ENCODE data around the gene TNFAIP8.
A peak's percentile ranks its signal among the peaks of the same experiment; 100 is the strongest.
"Not testable (repeated sequence)": the region's sequence is repeated elsewhere in the genome, so short reads cannot be mapped to it uniquely, and the experiment has no call there.

The TNFAIP8 gene

GRCh38 chr5:119398727-119399466 lies 43.1 kb downstream of the TNFAIP8 start:
- DNase-seq, result no peak

- no peak for DNase-seq
Observed at GRCh38 chr5:119400245-119400644, 44.4 kb downstream of the TNFAIP8 start.

- no peak for DNase-seq
Observed at GRCh38 chr5:119402081-119402480, 46.3 kb downstream of the TNFAIP8 start.

GRCh38 chr5:119402555-119402954 lies 46.7 kb downstream of the TNFAIP8 start:
- no peak for DNase-seq

DNA sequence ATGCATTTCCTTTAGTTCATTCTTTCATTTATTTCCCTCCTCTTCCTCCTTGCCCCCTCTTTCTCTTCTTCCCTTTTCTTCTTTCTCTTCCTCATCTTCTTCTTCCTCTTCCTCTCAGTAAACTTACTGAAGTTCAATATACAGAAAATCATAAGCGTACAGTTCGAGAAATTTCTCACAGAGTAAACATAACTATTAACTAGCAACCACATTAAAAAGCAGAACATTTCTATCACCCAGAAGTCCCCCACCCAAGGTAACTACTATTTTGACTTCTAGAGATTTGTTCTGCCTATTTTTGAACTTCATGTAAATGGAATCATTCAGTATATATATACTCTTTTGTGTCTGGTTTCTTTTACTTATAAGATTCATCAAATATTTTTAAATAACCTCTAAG lies 48.2 kb downstream of the TNFAIP8 start:
- no peak for DNase-seq

DNA sequence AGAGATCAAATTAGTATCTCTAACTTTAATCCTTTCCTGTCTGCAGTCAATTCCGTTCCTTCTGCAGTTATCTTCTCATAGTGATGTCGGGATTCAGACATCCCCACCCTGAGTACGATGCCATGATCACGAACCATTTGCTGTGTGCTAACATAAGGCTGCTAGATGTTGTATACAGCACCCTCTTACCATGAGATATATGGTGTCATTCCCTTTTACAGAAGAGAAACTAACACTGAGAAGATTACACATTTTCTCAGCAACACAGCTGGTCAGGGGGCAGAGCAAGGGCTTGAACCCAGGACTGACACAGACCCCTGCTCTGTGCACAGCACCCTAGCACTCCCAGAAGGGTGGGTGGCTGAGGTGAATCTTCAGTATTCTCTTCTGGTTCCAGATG lies 49.6 kb downstream of the TNFAIP8 start:
- no peak for DNase-seq

GRCh38 chr5:119406551-119407110 lies 50.8 kb downstream of the TNFAIP8 start:
- DNase-seq, result no peak

GRCh38 chr5:119409235-119409815 lies 53.5 kb downstream of the TNFAIP8 start:
- DNase-seq, result no peak

DNA sequence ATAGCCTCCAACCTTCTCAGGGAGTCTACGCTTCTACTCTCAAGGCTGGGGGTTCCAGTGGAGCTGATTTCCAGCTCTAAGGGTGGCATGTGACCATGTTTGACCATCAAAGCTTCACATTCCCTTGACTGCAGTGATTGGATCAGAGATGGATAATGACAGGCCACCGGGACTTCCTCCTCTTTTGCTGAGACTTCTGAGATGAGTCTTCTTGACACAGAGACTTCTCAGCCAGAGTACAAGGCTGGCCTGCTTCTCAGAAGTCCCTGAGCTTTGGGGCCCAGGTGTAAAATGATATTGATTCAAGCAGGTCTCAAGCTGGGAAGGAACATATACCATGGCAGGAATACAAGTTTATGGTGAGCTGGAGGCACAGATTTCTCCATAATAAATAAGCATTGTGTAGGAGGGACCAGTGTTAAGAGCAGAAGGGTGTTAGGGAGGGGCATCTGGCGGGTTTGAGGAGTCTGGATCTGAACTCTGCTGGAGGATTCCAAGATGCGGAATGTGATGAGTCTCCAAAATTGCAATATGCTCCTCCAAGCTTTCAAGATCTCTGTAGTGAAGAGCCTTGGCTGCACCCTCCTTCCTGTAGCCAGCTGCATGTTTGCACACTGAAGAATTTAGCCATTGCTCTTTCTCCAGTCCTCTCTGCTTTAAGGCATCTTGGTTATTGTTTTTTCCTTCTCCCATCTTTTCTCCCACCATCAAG lies 54.8 kb downstream of the TNFAIP8 start:
- DNase-seq, result no peak

DNA sequence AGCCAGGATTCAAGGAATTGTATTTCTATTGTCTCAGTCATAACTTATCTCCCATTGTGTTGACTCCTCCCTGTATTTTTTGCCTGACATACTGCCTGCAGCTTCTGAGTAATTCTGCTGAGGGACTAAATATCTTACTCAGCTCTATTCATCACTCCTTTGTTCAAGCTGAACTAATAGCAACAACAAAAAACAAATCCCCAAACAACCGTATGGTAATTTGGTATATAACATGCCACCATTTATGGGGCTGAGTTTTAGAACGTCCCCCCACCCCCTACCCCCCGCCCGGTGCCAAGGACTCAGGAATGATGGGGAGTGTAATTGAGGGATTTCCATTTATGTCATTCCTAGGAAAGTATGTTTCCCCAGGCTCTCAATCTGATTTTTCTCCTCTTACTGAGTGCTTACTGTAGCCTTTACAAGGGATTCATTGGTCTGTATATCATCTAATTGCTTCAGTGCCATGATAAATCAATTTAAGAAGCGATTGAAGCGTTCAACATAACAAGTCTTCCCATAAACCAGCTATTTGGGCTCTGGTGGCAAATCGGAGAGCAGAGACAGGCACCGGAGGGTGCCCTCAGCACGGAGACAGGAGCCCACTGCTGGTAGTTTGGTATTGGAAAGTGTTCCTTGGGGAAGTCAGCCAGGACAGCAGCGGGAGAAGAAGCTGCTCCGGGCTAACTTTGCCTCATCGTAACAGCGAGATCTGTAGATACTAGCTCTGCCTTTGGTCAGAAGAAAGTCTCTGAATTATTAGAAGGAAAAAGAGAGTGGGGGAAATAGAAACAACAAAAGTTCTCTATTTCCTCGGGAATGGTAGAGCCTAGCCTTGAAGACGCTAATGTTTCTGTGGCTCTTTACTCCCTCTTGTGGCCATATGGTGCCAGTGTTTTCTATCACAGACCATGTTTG lies 55.8 kb downstream of the TNFAIP8 start:
- peak; percentile 39 to 90 for DNase-seq

DNA sequence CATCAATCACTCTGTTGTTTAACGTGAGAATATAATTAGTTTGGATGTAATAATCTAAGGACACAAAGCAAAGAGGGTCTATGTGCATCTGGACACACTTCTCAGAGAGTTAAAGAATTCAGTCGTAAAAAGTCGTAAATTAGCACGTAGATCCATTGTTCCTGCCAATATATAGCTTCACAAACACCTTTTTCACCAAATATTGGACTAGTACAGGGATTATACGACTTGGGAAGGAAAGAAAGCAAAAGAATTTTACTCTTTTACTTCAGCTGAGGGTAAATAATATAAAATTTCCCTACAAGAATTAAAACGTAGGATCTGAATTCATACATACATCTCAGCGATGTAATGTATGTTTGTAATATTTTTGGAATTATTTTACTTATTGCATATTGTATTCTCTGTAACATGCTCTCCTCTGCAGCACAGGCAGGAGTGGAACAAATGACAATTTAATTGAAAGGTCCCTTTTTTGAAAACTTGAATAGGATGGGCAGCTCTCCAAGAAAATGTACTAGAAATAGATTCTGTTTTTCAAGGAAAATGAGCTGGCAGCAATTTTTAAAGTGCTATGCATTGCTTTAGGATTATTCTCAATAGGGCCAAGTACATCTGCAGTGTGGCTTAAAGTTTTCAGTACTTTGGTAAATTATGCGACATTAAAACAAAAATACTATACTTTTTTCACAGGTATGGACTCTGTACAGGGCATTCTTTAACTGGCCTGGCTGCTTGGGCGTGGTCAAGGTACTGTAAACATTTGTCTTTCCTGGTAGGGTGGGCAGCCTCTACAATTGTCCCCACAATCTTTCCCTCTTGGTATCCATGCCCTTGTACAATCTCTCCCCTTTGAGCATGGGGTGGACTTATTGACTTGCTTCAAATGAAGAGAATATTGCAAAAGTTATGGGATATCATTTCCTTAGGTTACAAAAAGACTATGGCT lies 56.7 kb downstream of the TNFAIP8 start:
- DNase-seq, result no peak

DNA sequence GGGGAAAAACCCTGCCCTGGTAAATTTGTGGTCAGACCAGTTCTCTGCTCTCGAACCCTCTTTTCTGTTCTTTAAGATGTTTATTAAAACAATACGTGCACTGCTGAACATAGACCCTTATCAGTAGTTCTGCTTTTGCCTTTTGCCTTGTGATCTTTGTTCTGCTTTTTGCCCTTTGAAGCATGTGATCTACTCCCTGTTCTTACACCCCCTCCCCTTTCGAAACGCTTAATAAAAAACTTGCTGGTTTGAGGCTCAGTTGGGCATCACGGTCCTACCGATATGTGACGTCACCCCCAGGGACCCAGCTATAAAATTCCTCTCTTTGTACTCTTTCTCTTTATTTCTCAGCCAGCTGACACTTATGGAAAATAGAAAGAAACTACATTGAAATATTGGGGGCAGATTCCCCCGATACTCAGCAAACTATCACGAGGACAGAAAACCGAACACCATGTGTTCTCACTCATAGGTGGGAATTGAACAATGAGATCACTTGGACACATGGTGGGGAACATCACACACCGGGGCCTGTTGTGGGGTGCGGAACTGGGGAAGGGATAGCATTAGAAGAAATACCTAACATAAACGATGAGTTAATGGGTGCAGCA lies 58.4 kb downstream of the TNFAIP8 start:
- not testable (repeated sequence) for DNase-seq

GRCh38 chr5:119417891-119418605 lies 62.2 kb downstream of the TNFAIP8 start:
- DNase-seq, result no peak

GRCh38 chr5:119418606-119419100 lies 62.8 kb downstream of the TNFAIP8 start:
- no peak for DNase-seq

DNA sequence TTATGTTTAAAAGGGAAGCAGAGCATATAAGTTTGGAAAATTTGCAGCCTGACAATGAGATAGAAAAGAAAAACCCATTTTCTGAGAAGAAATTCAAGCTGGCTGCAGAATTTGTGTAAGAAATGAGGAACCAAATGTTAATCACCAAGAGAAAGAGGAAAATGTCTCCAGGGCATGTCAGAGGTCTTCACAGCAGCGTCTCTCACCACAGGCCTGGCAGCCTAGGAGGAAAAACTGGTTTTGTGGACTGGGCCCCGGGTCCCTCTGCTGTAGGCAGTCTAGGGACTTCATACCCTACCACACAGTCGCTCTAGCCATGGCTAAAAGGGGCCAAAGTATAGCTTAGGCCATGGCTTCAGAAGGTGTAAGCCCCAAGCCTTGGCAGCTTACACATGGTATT lies 64.3 kb downstream of the TNFAIP8 start:
- no peak for DNase-seq

DNA sequence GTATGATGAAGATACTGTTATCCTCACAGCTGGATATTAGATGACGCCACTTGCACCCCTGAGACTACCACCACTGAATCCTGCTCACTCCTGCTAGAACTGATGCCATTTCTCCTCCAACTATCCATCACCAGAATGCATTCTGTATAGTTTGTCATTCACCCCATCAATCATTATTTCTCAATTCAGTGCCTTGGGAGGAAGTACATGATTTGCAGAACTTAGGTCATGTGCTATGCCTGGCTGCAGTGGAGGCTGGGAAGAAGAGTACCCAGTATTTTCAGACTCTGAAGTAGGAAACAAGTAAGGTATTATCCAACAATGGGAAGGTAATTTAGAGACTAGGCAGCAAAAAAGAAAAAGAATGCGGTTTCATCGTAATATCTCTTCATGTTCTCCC lies 70.2 kb downstream of the TNFAIP8 start:
- no peak for DNase-seq

DNA sequence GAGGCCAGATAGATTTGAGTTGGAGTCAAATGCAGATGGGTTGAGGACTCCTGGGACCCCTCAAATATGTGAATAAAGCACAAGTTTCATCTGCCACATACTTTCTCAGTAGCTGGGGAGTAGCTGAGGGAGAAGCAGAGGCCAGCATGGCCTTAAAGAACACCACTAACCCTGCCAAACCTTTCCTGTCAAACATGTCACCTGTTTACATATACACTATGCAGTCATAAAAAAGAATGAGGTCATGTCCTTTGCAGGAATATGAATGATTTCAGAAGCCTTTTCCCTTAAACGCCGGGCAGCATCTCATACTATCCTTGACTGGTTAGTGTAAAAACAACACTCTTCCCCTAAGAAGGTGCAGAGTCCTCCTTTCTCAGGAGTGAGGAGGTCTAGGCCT lies 71.2 kb downstream of the TNFAIP8 start:
- no peak for DNase-seq

- DNase-seq, result not testable (repeated sequence)
Observed at GRCh38 chr5:119427596-119427995, 71.8 kb downstream of the TNFAIP8 start.

DNA sequence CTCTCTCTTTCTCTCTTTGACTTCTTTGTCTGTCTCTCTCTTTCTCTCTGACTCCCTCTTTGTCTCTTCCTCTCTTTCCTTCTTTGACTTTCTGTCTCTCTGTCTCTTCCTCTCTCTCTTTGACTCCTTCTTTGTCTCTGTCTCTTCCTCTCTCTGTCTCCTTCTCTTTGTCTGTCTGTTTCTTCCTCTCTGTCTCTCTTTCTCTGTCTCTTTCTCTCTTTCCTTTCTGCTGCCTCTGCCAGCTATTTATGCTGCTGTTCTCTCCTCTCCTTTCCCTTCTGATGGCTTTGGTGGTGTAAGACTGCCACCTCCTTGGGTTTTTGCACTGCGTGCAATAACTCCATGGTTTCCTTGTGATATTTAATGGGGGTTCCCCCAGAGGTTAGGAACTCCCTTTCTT lies 72.3 kb downstream of the TNFAIP8 start:
- not testable (repeated sequence) for DNase-seq

DNA sequence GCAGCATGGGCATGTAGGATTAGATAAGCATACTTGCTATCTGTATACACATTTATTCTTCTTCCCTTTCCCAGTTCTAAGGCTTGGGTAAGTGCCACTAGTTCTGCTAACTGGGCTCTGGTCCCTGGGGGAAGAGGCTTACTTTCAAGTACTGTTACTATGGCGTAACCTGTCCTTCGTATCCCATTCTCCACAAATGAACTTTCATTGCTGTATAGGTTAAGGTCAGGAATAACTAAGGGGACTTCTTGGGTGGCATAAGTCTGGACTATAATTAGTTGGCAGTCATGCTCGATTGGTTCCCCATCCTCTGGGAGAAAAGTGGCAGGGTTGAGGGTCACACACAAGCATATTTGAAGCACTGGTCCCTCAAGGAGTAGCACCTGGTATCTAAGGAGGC lies 72.8 kb downstream of the TNFAIP8 start:
- not testable (repeated sequence) for DNase-seq
